Measurements from ENCODE around the gene DOCK9.

- no peak for TF ChIP-seq POLR2AphosphoS5 (IDR thresholded peaks at IDR 0.05)
- no peak for TF ChIP-seq CTCF (IDR thresholded peaks at IDR 0.05)
Observed at GRCh38 chr13:98791611-98792010, 186.3 kb downstream of the DOCK9 start.

Measured in esophagus muscularis mucosa (tissue), 3 donors.